AG09319 (cell line): Measurements from ENCODE around the gene EPB41L2.

Source experiments
- DNase-seq: peaks from one replicate; pipeline ENCODE4 v3.0.0-alpha.2; 2010; ENCODE audit warnings: low read depth; ENCODE audit errors: extremely low read depth
- TF ChIP-seq, protein P1 (sequence below): IDR thresholded peaks from 2 replicates; pipeline ENCODE4 v1.5.1; 2011; ENCODE audit warnings: low read depth, mild to moderate bottlenecking, inconsistent platforms, low read length, moderate library complexity

EPB41L2 gene

GRCh38 chr6:131063028-131063763 lies at the start of gene EPB41L2:
TSS of gene EPB41L2 (minus strand) at chr6:131063245. CDS start at chr6:130956485, 106,760 bp downstream.
- TF ChIP-seq, protein P1, sequence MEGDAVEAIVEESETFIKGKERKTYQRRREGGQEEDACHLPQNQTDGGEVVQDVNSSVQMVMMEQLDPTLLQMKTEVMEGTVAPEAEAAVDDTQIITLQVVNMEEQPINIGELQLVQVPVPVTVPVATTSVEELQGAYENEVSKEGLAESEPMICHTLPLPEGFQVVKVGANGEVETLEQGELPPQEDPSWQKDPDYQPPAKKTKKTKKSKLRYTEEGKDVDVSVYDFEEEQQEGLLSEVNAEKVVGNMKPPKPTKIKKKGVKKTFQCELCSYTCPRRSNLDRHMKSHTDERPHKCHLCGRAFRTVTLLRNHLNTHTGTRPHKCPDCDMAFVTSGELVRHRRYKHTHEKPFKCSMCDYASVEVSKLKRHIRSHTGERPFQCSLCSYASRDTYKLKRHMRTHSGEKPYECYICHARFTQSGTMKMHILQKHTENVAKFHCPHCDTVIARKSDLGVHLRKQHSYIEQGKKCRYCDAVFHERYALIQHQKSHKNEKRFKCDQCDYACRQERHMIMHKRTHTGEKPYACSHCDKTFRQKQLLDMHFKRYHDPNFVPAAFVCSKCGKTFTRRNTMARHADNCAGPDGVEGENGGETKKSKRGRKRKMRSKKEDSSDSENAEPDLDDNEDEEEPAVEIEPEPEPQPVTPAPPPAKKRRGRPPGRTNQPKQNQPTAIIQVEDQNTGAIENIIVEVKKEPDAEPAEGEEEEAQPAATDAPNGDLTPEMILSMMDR = no peak
- DNase-seq = peak; percentile 70

GRCh38 chr6:131112249-131112648 lies 49.2 kb upstream of the EPB41L2 start:
- TF ChIP-seq, protein P1 = no peak
- no peak for DNase-seq

DNA sequence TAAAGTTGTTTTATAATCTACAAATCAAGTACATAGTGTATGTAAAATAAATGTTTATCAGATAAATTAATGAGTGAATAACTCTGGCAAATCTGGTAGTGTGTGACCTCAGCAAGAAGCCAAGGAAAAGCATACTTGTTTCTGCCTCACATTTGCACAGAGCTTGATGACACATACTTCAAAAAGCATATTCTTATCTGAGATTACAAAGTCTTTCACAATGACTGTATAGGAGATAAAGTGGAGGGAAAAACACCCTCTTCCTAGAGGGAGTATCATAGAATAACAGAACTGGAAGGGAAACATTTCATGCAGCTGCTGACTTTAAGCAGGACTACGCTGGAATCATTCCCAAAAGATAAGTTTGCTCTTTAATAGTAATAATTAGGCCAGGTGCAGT lies 44.1 kb upstream of the EPB41L2 start:
- TF ChIP-seq, protein P1 = no peak
- DNase-seq = peak; percentile 28

GRCh38 chr6:131103901-131104300 lies 40.9 kb upstream of the EPB41L2 start:
- TF ChIP-seq, protein P1 = no peak
- no peak for DNase-seq

DNA sequence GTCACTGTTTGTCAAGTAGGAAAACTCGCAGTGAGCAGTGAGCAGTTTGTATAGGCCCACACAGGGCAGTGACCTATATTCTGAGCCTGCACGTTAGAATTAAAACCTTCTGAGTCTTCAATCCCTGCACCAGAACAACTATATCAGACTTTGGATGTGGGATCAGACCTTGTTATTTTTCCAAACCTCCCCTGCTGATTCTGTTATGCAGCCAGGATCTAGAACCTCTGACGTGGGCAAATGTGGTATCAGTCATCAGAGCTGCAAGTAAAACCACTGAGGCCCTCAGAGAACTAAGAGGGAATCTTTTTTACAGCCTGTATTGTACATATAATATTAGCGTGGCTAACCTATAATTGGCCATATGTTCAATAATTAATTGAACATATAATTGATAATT lies 40.3 kb upstream of the EPB41L2 start:
- no peak for DNase-seq

DNA sequence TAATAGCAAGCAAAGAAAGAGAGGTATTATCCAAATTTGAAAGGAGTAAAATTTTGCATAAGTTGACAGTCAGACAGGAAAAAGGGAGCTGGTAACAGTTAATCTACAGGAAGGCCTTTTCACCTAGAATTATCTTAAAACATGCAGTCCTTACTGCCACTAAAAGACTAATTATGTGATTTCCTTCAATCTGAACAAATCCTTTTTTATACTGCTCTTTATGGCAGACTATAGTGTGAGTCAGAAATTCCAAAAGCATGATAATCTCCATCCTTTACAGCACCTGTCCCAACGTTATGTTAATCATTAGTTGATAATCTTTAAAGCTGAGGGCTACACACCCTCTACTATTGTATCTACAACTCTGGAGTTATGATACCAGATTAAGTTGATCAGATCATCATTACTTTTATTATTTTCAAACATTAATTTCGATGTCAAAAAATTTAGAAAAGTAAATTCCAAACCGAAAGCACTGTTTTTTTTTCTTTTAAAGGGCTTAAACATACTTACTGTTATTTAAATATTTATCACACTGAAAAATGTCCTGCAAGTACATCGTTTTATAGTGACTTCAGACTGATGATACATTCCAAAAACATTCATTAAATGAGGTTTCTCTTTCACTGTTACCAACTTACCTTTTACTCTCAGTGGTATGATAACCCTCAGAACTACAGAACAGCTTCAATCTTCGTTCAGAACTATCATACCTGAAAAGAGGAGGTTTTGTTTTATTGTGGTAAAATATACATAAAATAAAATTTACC lies 39.1 kb upstream of the EPB41L2 start:
- TF ChIP-seq, protein P1 = no peak
- DNase-seq = no peak

More for the DNA sequence above, 40.3 kb upstream of the EPB41L2 start:
- TF ChIP-seq, protein P1 = no peak

DNA sequence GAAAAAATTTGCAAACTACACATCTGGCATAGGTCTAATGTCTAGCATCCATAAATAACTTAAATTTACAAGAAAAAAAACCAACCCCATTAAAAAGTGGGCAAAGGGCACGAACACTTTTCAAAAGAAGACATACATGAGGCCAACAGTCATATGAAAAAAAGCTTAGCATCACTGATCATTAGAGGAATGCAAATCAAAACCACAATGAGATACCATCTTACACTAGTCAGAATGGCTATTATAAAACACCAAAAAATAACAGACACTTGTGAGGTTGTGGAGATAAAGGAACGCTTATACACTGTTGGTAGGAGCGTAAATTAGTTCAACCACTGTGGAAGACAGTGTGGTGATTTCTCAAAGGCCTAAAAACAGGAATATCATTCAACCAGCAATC lies 33.7 kb upstream of the EPB41L2 start:
- no peak for DNase-seq
- TF ChIP-seq, protein P1 = no peak
